ENCODE data around the gene ADGRE2. TPM values are rescaled to one million over a fixed set of nuclear protein-coding genes. Genes with fewer than 3 reads are reported as not detected.

The ADGRE2 gene
- total RNA-seq, 1 experiment from 2014 or later, result 0.21 TPM

DNA sequence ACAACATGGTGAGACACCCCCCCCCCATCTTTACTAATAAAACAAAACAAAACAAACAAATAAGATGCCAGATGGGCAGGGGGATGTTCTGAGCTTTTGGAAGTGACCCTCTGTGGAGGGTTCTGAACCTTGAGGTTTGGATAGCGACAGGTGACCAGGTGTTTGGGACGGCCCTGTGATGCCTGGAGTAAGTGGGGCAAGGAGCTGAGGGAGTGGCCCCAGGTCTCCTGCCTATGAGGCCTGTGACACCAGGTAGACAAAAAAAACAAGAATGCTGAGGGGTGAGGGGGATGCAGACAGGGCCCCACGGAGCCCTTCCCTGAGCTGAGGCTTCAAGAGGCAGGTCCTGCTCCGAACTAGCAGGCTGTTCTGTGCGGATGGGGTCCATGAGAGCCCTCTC, 9.2 kb downstream of the ADGRE2 start:
- CTCF ChIA-PET, result no interaction called here
- no peaks in the 10 kb centered on the region for H3K36me3 ChIP-seq (ENCODE audit: control insufficient read depth, insufficient read depth, low read length)
- TF ChIP-seq CTCF (IDR thresholded peaks at IDR 0.05) (no peak), REST (IDR thresholded peaks at IDR 0.05; ENCODE audit: insufficient read depth in 1 of 2, low read depth in 2 of 2, low read length in 1 of 2) (no peak), POLR2AphosphoS5 (IDR thresholded peaks at IDR 0.05; ENCODE audit: low read depth, low read length) (no peak), SIN3A (IDR thresholded peaks at IDR 0.05; ENCODE audit: borderline replicate concordance, insufficient read depth, low read depth, low read length) (no peak), TCF7L2 (IDR thresholded peaks at IDR 0.05; ENCODE audit: low read depth, low read length) (no peak)
- in situ Hi-C loops (cut with HindIII; ENCODE audit: low pct_unique_long_range_greater_than_20kb, low sequenced_read_pairs) (no loop called here), intact Hi-C loops (cut with micrococcal nuclease; ENCODE audit: unreplicated experiment) (no loop called here)
- no peaks in the 10 kb centered on the region for H3K27me3 ChIP-seq (ENCODE audit: control insufficient read depth, insufficient read depth, low read length)
- POLR2A ChIA-PET, result no interaction called here
- no peaks in the 10 kb centered on the region for H3K4me1 ChIP-seq (ENCODE audit: control insufficient read depth, insufficient read depth, low read length)
- no peak overlapping the region for H3K4me3 ChIP-seq (ENCODE audit: low read depth in 2 of 2, low read length in 2 of 2)
- no peak overlapping the region for H3K27ac ChIP-seq (ENCODE audit: low read length)
- BruUV-seq (replicated peaks), result no TSS peak
- ATAC-seq (no peak), DNase-seq (ENCODE audit: low read depth, low spot score) (no peak)
- no peaks in the 10 kb centered on the region for H3K9me3 ChIP-seq (ENCODE audit: control insufficient read depth, insufficient read depth, low read depth, low read length)

DNA sequence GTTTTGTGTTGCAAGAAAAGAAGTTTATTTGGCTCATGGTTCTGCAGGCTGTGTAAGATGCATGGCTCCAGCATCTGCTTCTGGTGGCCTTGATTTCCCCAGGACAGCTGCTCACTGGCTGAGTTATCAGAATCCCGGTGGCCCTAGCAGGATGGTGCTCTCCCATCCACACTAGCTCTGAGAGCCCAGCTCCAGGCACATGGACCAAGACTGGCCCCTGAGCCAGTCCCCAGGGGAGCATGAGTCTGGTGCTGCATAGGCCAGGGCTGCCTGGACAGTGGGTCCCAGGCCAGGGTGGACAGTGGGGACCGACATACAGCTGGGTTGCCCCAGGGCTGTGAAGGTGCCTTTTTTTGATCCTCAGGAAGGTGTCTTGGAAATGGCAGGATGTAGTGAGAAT, 10.4 kb downstream of the ADGRE2 start:
- ChIA-PET CTCF (no interaction called here), POLR2A (interaction anchor here (0.5 kb wide), 1 partner anchor 1983 kb away, joined by 4 read pairs; no protein-coding TSS in a partner anchor)
- H3K36me3 ChIP-seq (ENCODE audit: control insufficient read depth, insufficient read depth, low read length), result no peaks in the 10 kb centered on the region
- DNase-seq (ENCODE audit: low read depth, low spot score) (no peak), ATAC-seq (no peak)
- H3K9me3 ChIP-seq (ENCODE audit: control insufficient read depth, insufficient read depth, low read depth, low read length), result no peaks in the 10 kb centered on the region
- H3K27me3 ChIP-seq (ENCODE audit: control insufficient read depth, insufficient read depth, low read length), result no peaks in the 10 kb centered on the region
- intact Hi-C loops (cut with micrococcal nuclease; ENCODE audit: unreplicated experiment), result no loop called here
- no TSS peak for BruUV-seq (replicated peaks)
- no peaks in the 10 kb centered on the region for H3K4me1 ChIP-seq (ENCODE audit: control insufficient read depth, insufficient read depth, low read length)
- no peak for TF ChIP-seq CTCF (IDR thresholded peaks at IDR 0.05)
- no peak for TF ChIP-seq POLR2AphosphoS5 (IDR thresholded peaks at IDR 0.05; ENCODE audit: low read depth, low read length)
- TF ChIP-seq REST (IDR thresholded peaks at IDR 0.05; ENCODE audit: insufficient read depth in 1 of 2, low read depth in 2 of 2, low read length in 1 of 2), result no peak
- TF ChIP-seq SIN3A (IDR thresholded peaks at IDR 0.05; ENCODE audit: borderline replicate concordance, insufficient read depth, low read depth, low read length), result no peak
- no peak for TF ChIP-seq TCF7L2 (IDR thresholded peaks at IDR 0.05; ENCODE audit: low read depth, low read length)
- in situ Hi-C loops (cut with HindIII; ENCODE audit: low pct_unique_long_range_greater_than_20kb, low sequenced_read_pairs), result no loop called here
- H3K27ac ChIP-seq (ENCODE audit: low read length), result no peak overlapping the region
- no peak overlapping the region for H3K4me3 ChIP-seq (ENCODE audit: low read depth in 2 of 2, low read length in 2 of 2)

All from Panc1 (cell line).